ENCODE results near the gene MYO7B. TPM values are rescaled to one million over a fixed set of nuclear protein-coding genes. Genes with fewer than 3 reads are reported as not detected.
A peak's percentile ranks its signal among the peaks of the same experiment; 100 is the strongest.

The MYO7B gene
- total RNA-seq, 1 donor from 2014 or later: 0.44 TPM

GRCh38 chr2:127591221-127591923 is 55.9 kb downstream of the MYO7B start:
- intact Hi-C loops (cut with micrococcal nuclease): no loop called here
- Histone ChIP-seq H3K9me3 (replicated peaks) (no peaks in the 10 kb centered on the region), H3K4me1 (peaks cover 5% of the 10 kb centered on the region), H3K27ac (replicated peaks) (no peak overlapping the region), H3K4me3 (no peak overlapping the region), H3K36me3 (no peaks in the 10 kb centered on the region), H3K27me3 (ENCODE audit: low read depth) (no peaks in the 10 kb centered on the region)
- peak; percentile 64 for DNase-seq
- peak; percentile 98 for TF ChIP-seq CTCF (IDR thresholded peaks at IDR 0.05; ENCODE audit: borderline replicate concordance)

- DNase-seq: no peak
- H3K4me1 ChIP-seq: peaks cover 5% of the 10 kb centered on the region
- no peak overlapping the region for H3K4me3 ChIP-seq
- no peak for TF ChIP-seq CTCF (IDR thresholded peaks at IDR 0.05; ENCODE audit: borderline replicate concordance)
- H3K27ac ChIP-seq (replicated peaks): no peak overlapping the region
- no peaks in the 10 kb centered on the region for H3K9me3 ChIP-seq (replicated peaks)
- no peaks in the 10 kb centered on the region for H3K27me3 ChIP-seq (ENCODE audit: low read depth)
- intact Hi-C loops (cut with micrococcal nuclease): no loop called here
- H3K36me3 ChIP-seq: no peaks in the 10 kb centered on the region
Measured at GRCh38 chr2:127592761-127593227, 57.3 kb downstream of the MYO7B start.

GRCh38 chr2:127593228-127594115 is 58.0 kb downstream of the MYO7B start:
- Histone ChIP-seq H3K4me3 (no peak overlapping the region), H3K9me3 (replicated peaks) (no peaks in the 10 kb centered on the region), H3K36me3 (no peaks in the 10 kb centered on the region), H3K27ac (replicated peaks) (no peak overlapping the region), H3K4me1 (peaks cover 5% of the 10 kb centered on the region), H3K27me3 (ENCODE audit: low read depth) (no peaks in the 10 kb centered on the region)
- intact Hi-C loops (cut with micrococcal nuclease): no loop called here
- no peak for DNase-seq
- no peak for TF ChIP-seq CTCF (IDR thresholded peaks at IDR 0.05; ENCODE audit: borderline replicate concordance)

- no peak for TF ChIP-seq CTCF (IDR thresholded peaks at IDR 0.05; ENCODE audit: borderline replicate concordance)
- no peak overlapping the region for H3K4me3 ChIP-seq
- peaks cover 5% of the 10 kb centered on the region for H3K4me1 ChIP-seq
- intact Hi-C loops (cut with micrococcal nuclease): no loop called here
- H3K27me3 ChIP-seq (ENCODE audit: low read depth): no peaks in the 10 kb centered on the region
- H3K9me3 ChIP-seq (replicated peaks): no peaks in the 10 kb centered on the region
- no peaks in the 10 kb centered on the region for H3K36me3 ChIP-seq
- DNase-seq: no peak
- H3K27ac ChIP-seq (replicated peaks): no peak overlapping the region
Measured at GRCh38 chr2:127594116-127594591, 58.7 kb downstream of the MYO7B start.

- Histone ChIP-seq H3K27ac (replicated peaks) (no peak overlapping the region), H3K4me3 (no peak overlapping the region), H3K27me3 (ENCODE audit: low read depth) (no peaks in the 10 kb centered on the region), H3K9me3 (replicated peaks) (no peaks in the 10 kb centered on the region), H3K4me1 (peaks cover 3% of the 10 kb centered on the region), H3K36me3 (no peaks in the 10 kb centered on the region)
- no peak for TF ChIP-seq CTCF (IDR thresholded peaks at IDR 0.05; ENCODE audit: borderline replicate concordance)
- intact Hi-C loops (cut with micrococcal nuclease): no loop called here
- DNase-seq: no peak
Measured at GRCh38 chr2:127596311-127597045, 61.0 kb downstream of the MYO7B start.
